ENCODE results near the gene SECISBP2L.

- TF ChIP-seq CTCF (IDR thresholded peaks at IDR 0.05; ENCODE audit: borderline replicate concordance, extremely low read depth, low read length, poor library complexity, severe bottlenecking), result no peak
- TF ChIP-seq EZH2 (IDR thresholded peaks at IDR 0.05; ENCODE audit: borderline replicate concordance, low read depth, low read length, severe bottlenecking), result no peak
Observed at GRCh38 chr15:48954538-48954937, 91.7 kb downstream of the SECISBP2L start.
